GM19463 (cell line): ENCODE results near the gene RBM47.
A peak's percentile ranks its signal among the peaks of the same experiment; 100 is the strongest.
"Not testable (repeated sequence)": the region's sequence is repeated elsewhere in the genome, so short reads cannot be mapped to it uniquely, and the experiment has no call there.

ENCODE experiments used
- ATAC-seq: cut with Tn5 transposase; IDR thresholded peaks from one replicate; pipeline ENCODE4 v1.9.1; 2021; ENCODE audit warnings: mild to moderate bottlenecking, moderate library complexity; ENCODE audit not compliant: unreplicated experiment

Gene RBM47

GRCh38 chr4:40564815-40565483 is 64.7 kb downstream of the RBM47 start:
- ATAC-seq: peak; percentile 40

- ATAC-seq: no peak
These were observed 65.7 kb downstream of the RBM47 start for GRCh38 chr4:40564004-40564403.

GRCh38 chr4:40563401-40563800 is 66.3 kb downstream of the RBM47 start:
- no peak for ATAC-seq

GRCh38 chr4:40562681-40563080 is 67.0 kb downstream of the RBM47 start:
- no peak for ATAC-seq

GRCh38 chr4:40562208-40562607 is 67.5 kb downstream of the RBM47 start:
- ATAC-seq: no peak

- not testable (repeated sequence) for ATAC-seq
These were observed 68.0 kb downstream of the RBM47 start for GRCh38 chr4:40561543-40562177.

GRCh38 chr4:40559585-40560465 is 69.8 kb downstream of the RBM47 start:
- peak; percentile 80 for ATAC-seq

- no peak for ATAC-seq
These were observed 71.9 kb downstream of the RBM47 start for GRCh38 chr4:40557736-40558135.

- ATAC-seq: no peak
These were observed 74.3 kb downstream of the RBM47 start for GRCh38 chr4:40555176-40555900.

- not testable (repeated sequence) for ATAC-seq
These were observed 75.0 kb downstream of the RBM47 start for GRCh38 chr4:40554641-40555040.

GRCh38 chr4:40553995-40554394 is 75.7 kb downstream of the RBM47 start:
- ATAC-seq: no peak

- ATAC-seq: no peak
These were observed 77.1 kb downstream of the RBM47 start for GRCh38 chr4:40552536-40552935.

- not testable (repeated sequence) for ATAC-seq
These were observed 78.0 kb downstream of the RBM47 start for GRCh38 chr4:40551568-40552136.

- peak; percentile 76 for ATAC-seq
These were observed 78.7 kb downstream of the RBM47 start for GRCh38 chr4:40550948-40551462.

GRCh38 chr4:40550196-40550595 is 79.5 kb downstream of the RBM47 start:
- no peak for ATAC-seq

- ATAC-seq: no peak
These were observed 81.4 kb downstream of the RBM47 start for GRCh38 chr4:40548256-40548655.

- no peak for ATAC-seq
These were observed 81.9 kb downstream of the RBM47 start for GRCh38 chr4:40547789-40548132.

GRCh38 chr4:40546969-40547788 is 82.5 kb downstream of the RBM47 start:
- no peak for ATAC-seq

GRCh38 chr4:40546506-40546905 is 83.2 kb downstream of the RBM47 start:
- ATAC-seq: no peak

- not testable (repeated sequence) for ATAC-seq
These were observed 84.2 kb downstream of the RBM47 start for GRCh38 chr4:40545487-40545886.
